Ascending aorta (tissue), 2 donors: ENCODE measurements around the gene COL15A1. TPM values are rescaled to one million over a fixed set of nuclear protein-coding genes. Genes with fewer than 3 reads are reported as not detected.

Experiments used
- DNase-seq, 2 donors: peaks; one replicate each; pipeline ENCODE4 v3.0.0-alpha.2; 2019; ENCODE audit warnings: low spot score in 2 of 2
- H3K27ac ChIP-seq, 2 donors: fragments of 200-600 bp; sonication (generic); one replicate each; pipeline ENCODE4 v1.5.1; 2016 to 2017; ENCODE audit warnings: mild to moderate bottlenecking in 1 of 2
- H3K27me3 ChIP-seq: fragments of 200-600 bp; sonication (generic); one replicate; pipeline ENCODE4 v1.5.1; 2017
- H3K36me3 ChIP-seq, 2 donors: fragments of 200-600 bp; sonication (generic); one replicate each; pipeline ENCODE4 v1.5.1; 2016
- H3K4me1 ChIP-seq, 2 donors: fragments of 200-600 bp; sonication (generic); one replicate each; pipeline ENCODE4 v1.5.1; 2016 to 2017; ENCODE audit warnings: mild to moderate bottlenecking in 1 of 2
- H3K4me3 ChIP-seq, 2 donors: fragments of 200-600 bp; sonication (generic); one replicate each; pipeline ENCODE4 v1.5.1; 2016 to 2017; ENCODE audit warnings: mild to moderate bottlenecking in 1 of 2
- H3K9me3 ChIP-seq, 2 donors: fragments of 200-600 bp; sonication (generic); one replicate each; pipeline ENCODE4 v1.5.1; 2016
- CTCF ChIP-seq, 3 experiments: fragments of 200-600 bp in 2 of 3; fragments of 450-650 bp in 1 of 3; sonication (generic) in 2 of 3; IDR thresholded peaks; one replicate each; pipeline ENCODE4 v1.5.1; 2016 to 2019; ENCODE audit warnings: antibody characterized with exemption in 3 of 3, mild to moderate bottlenecking in 1 of 3, moderate library complexity in 1 of 3
- intact Hi-C: fragments of 100-400 bp; cut with DNase I; formaldehyde crosslinking; loops from one replicate; pipeline ENCODE4 v1.15.1; 2023
- total RNA-seq: library from RNA; depleted of rRNA; stranded (reverse); fragments of >200 nt; gene quantifications from one replicate; pipeline ENCODE4 v1.1.0, GENCODE V29; 2016

The COL15A1 gene
- 58.6 TPM for total RNA-seq

- no peaks in the 10 kb centered on the region for H3K27me3 ChIP-seq
- peaks cover 0 to 4% of the 10 kb centered on the region in 2 donors for H3K4me1 ChIP-seq
- no peaks in the 10 kb centered on the region for H3K36me3 ChIP-seq
- no peak for TF ChIP-seq CTCF (IDR thresholded peaks at IDR 0.05)
- H3K27ac ChIP-seq: peak within 1 kb of the TSS; percentile 1 to 34
- no peaks in the 10 kb centered on the region for H3K9me3 ChIP-seq
- intact Hi-C loops: no loop called here
- peak within 1 kb of the TSS; percentile 52 to 66 for H3K4me3 ChIP-seq
- no peak for DNase-seq
Measured at GRCh38 chr9:98943682-98944056, at the start of gene COL15A1. Gene COL15A1 (plus strand): TSS chr9:98943907. CDS start chr9:98944062, 155 bp downstream.

GRCh38 chr9:98894171-98894570 is 49.5 kb upstream of the COL15A1 start:
- Histone ChIP-seq H3K27ac (no peak overlapping the region), H3K4me3 (no peak overlapping the region), H3K9me3 (peaks cover 0 to 7% of the 10 kb centered on the region in 2 donors), H3K36me3 (no peaks in the 10 kb centered on the region), H3K27me3 (no peaks in the 10 kb centered on the region), H3K4me1 (no peaks in the 10 kb centered on the region)
- TF ChIP-seq CTCF (IDR thresholded peaks at IDR 0.05): no peak
- intact Hi-C loops: no loop called here
- no peak for DNase-seq

- no peak for DNase-seq
- H3K36me3 ChIP-seq: no peaks in the 10 kb centered on the region
- H3K4me3 ChIP-seq: no peak overlapping the region
- no peak for TF ChIP-seq CTCF (IDR thresholded peaks at IDR 0.05)
- no peak overlapping the region for H3K27ac ChIP-seq
- H3K4me1 ChIP-seq: no peaks in the 10 kb centered on the region
- H3K9me3 ChIP-seq: peaks cover 0 to 7% of the 10 kb centered on the region in 2 donors
- H3K27me3 ChIP-seq: no peaks in the 10 kb centered on the region
- intact Hi-C loops: no loop called here
Measured at GRCh38 chr9:98894761-98895160, 48.9 kb upstream of the COL15A1 start.

GRCh38 chr9:98896632-98897031 is 47.1 kb upstream of the COL15A1 start:
- intact Hi-C loops: no loop called here
- Histone ChIP-seq H3K27me3 (no peaks in the 10 kb centered on the region), H3K4me3 (no peak overlapping the region), H3K9me3 (peaks cover 0 to 7% of the 10 kb centered on the region in 2 donors), H3K36me3 (no peaks in the 10 kb centered on the region), H3K27ac (no peak overlapping the region), H3K4me1 (no peaks in the 10 kb centered on the region)
- DNase-seq: no peak
- TF ChIP-seq CTCF (IDR thresholded peaks at IDR 0.05): no peak

GRCh38 chr9:98897745-98898144 is 46.0 kb upstream of the COL15A1 start:
- H3K27ac ChIP-seq: no peak overlapping the region
- no peak for DNase-seq
- H3K4me3 ChIP-seq: no peak overlapping the region
- H3K4me1 ChIP-seq: no peaks in the 10 kb centered on the region
- no peaks in the 10 kb centered on the region for H3K36me3 ChIP-seq
- TF ChIP-seq CTCF (IDR thresholded peaks at IDR 0.05): no peak
- H3K9me3 ChIP-seq: peaks cover 0 to 7% of the 10 kb centered on the region in 2 donors
- H3K27me3 ChIP-seq: no peaks in the 10 kb centered on the region
- intact Hi-C loops: no loop called here
